Stromal cell of bone marrow (primary cell): Measurements from ENCODE around the gene PKLR.
A peak's percentile ranks its signal among the peaks of the same experiment; 100 is the strongest.
"Not testable (repeated sequence)": the region's sequence is repeated elsewhere in the genome, so short reads cannot be mapped to it uniquely, and the experiment has no call there.

Experiments used
- DNase-seq: peaks from one replicate; pipeline ENCODE4 v3.0.0-alpha.2; 2012; ENCODE audit warnings: low read depth

Gene PKLR

GRCh38 chr1:155255243-155256007 is 45.8 kb downstream of the PKLR start, which contains the start of gene ENTREP3:
Gene ENTREP3 (minus strand): TSS chr1:155255483. CDS start chr1:155254877, 606 bp downstream.
- DNase-seq, result peak; percentile 65

- DNase-seq, result no peak
Observed at GRCh38 chr1:155254714-155255242, 46.5 kb downstream of the PKLR start.

GRCh38 chr1:155254228-155254713 is 47.0 kb downstream of the PKLR start:
- DNase-seq, result no peak

- no peak for DNase-seq
Observed at GRCh38 chr1:155253797-155254196, 47.4 kb downstream of the PKLR start.

- no peak for DNase-seq
Observed at GRCh38 chr1:155253208-155253607, 48.0 kb downstream of the PKLR start.

- DNase-seq, result no peak
Observed at GRCh38 chr1:155251566-155251965, 49.7 kb downstream of the PKLR start.

GRCh38 chr1:155250633-155251449 is 50.4 kb downstream of the PKLR start:
- DNase-seq, result peak; percentile 80

- no peak for DNase-seq
Observed at GRCh38 chr1:155250246-155250632, 51.0 kb downstream of the PKLR start.

- DNase-seq, result no peak
Observed at GRCh38 chr1:155247667-155248553, 53.3 kb downstream of the PKLR start.

- DNase-seq, result not testable (repeated sequence)
Observed at GRCh38 chr1:155246796-155247195, 54.4 kb downstream of the PKLR start.

GRCh38 chr1:155245163-155245524 is 56.1 kb downstream of the PKLR start:
- DNase-seq, result no peak

- peak; percentile 100 for DNase-seq
Observed at GRCh38 chr1:155244368-155245162, 56.7 kb downstream of the PKLR start.

GRCh38 chr1:155242805-155243358 is 58.4 kb downstream of the PKLR start:
- DNase-seq, result no peak

GRCh38 chr1:155241841-155242264 is 59.4 kb downstream of the PKLR start:
- DNase-seq, result no peak

- DNase-seq, result peak; percentile 74
Observed at GRCh38 chr1:155241069-155241679, 60.1 kb downstream of the PKLR start.
